ELR (cell line): ENCODE measurements around the gene TEKTIP1.

Experiments used
- DNase-seq: peaks from one replicate; pipeline ENCODE4 v3.0.0-alpha.2; 2015; ENCODE audit warnings: low read depth

Gene TEKTIP1

DNA sequence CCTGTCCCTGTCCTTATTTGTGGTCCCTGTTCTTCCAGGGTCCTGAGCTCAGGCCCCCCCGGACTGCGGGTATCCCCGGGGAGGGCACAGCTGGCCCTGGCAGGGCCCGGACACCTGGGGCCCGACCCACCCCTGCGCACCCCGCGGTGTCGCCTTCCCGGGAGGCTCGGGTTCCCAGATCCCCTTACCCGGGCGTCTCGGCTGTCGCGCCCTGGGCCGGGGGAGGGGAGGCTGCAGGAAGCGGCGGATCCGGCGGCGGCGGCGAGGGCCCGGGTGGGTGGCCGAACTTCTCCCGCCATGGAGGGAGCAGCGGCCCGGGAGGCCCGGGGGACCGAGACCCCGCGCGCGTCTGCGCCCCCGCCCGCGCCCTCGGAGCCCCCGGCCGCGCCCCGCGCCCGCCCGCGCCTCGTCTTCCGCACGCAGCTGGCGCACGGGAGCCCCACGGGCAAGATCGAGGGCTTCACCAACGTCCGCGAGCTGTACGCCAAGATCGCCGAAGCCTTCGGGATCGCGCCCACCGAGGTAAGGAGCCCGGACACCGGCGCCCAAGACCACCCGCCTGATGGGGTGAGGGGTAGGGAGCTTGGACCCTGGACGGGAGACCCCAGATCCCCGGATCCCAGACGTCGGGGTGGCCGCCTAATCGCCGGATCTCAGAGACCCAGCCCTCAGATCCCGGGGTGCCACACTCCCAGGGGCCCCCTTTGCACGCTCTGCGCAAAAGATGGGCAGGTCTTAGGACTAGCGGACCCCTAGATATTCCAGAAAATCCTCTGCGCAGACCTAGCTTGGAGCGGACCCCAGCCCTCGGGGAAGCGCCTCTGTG, 46.5 kb downstream of the TEKTIP1 start, which contains the start of gene GIPC3:
Gene GIPC3 (plus strand): TSS at position 178 of the 826 bp plus-strand sequence. CDS start 120 bp downstream, at position 298.
- DNase-seq, result no peak

DNA sequence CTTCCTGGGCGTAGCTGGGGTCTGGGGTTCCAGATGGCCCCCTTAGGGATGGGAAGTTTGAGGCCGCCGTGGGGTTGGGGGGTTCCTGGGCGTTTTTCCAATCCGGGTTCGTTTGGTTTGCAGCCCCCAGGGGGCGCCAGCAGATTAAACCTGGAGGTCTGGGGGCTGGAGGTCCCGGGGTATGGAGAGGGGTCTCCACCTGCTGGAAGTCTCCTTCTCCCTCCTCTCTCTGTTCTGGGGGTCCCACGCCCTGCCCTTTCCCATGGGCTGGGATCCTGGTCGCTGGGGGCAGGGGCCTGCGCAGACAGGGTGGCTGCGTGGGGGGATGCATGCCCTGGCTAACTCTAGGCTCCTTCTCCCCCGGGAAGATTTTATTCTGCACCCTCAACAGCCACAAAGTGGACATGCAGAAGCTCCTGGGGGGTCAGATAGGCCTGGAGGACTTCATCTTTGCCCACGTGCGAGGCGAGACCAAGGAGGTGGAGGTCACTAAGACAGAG, 47.2 kb downstream of the TEKTIP1 start:
- no peak for DNase-seq

DNA sequence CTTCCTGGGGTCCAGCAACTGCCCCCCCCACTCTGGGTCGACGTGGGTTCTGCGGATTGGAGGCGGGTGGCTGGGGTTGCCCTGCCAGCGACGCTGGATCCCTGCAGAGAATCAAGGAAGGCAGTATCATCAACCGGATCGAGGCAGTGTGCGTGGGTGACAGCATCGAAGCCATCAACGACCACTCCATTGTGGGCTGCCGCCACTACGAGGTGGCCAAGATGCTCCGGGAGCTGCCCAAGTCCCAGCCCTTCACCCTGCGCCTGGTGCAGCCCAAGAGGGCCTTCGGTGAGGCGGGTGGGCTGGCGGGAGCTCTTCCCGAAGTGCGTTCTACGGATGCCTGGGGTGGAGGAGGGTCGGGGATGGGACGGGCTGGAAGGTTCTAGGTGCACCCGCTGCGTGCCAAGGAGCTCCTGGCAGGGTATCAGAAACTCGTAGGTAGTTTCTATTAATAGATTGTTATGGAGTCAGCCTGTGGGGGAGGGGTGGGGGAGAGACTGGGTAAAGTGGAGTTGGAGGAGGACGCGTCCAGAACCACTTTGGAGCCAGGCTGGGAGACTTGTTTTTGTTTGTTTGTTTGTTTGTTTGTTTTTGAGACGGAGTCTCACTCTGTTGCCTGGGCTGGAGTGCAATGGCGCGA, 47.9 kb downstream of the TEKTIP1 start:
- DNase-seq, result no peak

DNA sequence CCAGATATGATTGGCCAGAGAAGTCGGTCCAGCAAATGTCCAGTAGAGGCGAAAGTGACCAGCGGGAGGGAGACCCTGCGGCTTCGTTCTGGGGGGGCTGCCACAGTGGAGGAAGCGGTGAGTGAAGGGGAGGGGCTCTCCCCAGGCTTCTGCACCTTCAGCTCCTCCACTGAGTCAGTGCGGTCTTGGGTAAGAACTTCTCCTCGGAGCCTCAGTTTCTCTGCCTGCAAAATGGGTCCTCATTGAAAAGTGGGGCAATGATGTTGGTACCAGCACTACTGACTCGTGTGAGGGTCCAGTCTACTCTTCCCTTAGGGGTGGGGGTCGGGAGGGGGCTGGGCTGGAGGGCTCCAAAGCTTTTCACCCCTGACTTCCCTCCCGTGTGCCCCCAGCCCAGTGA, 50.5 kb downstream of the TEKTIP1 start:
- DNase-seq, result no peak

DNA sequence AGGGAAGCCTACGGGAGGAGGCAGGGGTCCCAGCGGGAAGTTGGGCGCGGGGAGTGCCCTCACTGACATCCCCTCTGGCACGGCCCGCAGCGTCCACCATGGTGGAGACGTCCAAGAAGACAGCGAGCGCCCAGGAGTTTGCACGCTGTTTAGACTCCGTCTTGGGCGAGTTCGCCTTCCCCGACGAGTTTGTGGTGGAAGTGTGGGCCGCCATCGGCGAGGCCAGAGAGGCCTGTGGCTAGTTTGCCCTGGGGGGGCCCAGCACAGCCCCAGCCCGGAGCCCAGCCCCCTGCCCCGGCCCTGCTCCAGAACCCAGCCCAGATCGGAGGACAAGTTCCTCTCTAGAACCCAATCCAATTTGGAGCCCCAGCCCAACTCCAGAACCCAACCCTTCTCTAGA, 51.0 kb downstream of the TEKTIP1 start:
- no peak for DNase-seq

DNA sequence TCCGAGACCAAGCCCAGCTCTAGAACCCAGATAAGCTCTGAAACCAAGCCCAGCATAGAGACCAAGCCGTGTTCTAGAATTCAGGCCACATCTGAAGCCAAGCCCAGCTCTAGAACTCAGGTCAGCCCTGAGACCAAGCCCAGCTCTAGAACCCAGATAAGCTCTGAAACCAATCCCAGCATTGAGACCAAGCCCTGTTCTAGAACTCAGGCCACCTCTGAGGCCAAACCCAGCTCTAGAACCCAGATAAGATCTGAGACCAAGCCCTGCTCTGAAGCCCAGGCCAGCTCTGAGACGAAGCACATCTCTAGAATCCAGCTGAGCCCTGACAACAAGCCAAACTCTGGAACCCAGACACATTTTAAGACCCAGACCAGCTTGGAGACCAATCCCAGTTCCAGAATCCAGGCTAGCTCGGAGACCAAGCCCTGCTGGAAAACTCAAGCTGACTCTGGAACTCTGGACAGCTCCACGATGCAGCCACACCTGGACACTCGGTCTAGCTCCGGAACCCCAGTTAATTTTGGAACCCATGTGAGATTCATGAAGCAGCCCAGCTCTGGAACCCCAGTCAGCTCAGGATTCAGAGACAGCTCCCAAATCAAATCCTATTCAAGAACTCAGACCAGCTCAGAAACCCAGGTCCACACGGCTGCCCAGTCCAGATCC, 52.2 kb downstream of the TEKTIP1 start:
- no peak for DNase-seq

DNA sequence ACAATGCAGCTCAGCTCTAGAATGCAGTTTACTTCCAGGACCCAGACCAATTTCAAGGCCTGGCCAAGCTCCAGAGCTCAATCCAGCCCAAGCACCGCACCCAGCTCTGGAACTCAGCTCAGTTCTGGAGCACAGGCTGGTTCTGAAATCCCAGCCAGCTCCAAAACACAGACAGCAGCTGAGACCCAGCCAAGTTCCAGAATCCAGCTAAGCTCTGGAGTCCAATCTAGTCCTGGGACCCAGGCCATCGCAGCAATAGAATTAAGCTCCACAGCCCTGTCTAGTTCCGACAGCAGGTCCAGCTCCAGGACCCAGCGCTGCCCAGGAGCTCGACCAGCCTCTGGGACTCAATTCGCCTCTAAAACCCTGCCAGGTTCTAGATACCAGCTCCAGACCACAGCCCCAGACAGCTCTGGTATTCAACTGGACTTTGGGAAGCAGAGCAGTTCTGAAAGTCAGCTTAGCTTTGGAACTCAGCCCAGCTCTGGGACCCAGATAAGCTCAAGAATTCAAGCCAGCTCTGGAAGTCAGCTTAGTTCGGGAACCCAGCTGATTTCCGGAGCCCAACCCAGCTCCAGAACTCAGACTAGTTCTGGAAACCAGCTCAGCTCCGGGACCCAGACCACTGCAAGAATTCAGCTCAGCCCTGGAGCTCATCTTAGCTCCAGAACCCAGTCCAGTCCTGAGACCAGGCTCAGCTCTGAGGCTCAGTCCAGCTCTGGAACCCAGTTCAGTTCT, 53.1 kb downstream of the TEKTIP1 start:
- DNase-seq, result no peak

DNA sequence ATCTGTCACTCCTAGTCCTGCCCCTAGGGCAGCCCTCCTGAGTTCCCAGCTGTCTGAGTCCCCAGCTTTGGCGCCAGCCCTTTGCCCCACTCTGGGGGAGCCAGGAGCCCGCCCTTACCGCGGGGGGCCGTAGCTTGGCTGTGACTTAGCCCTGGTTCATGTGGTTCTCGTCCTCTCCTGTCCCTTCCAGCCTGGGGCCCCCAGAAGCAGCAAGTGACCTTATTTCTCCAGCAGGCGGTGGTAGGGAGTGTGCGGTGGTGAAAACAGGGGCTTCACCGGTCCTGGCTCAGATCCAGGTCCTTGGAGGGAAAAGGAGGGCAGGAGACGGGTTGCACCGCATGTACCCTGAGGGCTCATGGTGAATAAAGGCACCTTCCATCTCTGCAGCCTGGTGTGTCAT, 54.2 kb downstream of the TEKTIP1 start:
- DNase-seq, result no peak
